HT1080 (cell line): ENCODE data around the gene ADNP2. TPM values are rescaled to one million over a fixed set of nuclear protein-coding genes. Genes with fewer than 3 reads are reported as not detected.

Experiments
- DNase-seq: peaks from one replicate; pipeline ENCODE4 v3.0.0-alpha.2; 2015; ENCODE audit warnings: low read depth
- total RNA-seq: library from RNA; depleted of rRNA; stranded (reverse); fragments of >200 nt; shearing (Covaris generic); gene quantifications from 2 replicates; pipeline ENCODE4 v1.2.3, GENCODE V29; 2014; rRNA removed

The ADNP2 gene
- total RNA-seq, 1 experiment from 2014 or later: 23.7 TPM

- DNase-seq: no peak
Observed at GRCh38 chr18:80188643-80189530, 79.8 kb downstream of the ADNP2 start.

- no peak for DNase-seq
Observed at GRCh38 chr18:80189531-80189865, 80.4 kb downstream of the ADNP2 start.

Other genes starting within 250 kb of the ADNP2 start
- gene SLC66A2, start 157.6 kb upstream of the ADNP2 start, total RNA-seq: 39.3 and 45.8 TPM in 2 replicates
- not detected in 2 replicates for gene HSBP1L1, start 144.6 kb upstream of the ADNP2 start, total RNA-seq
- 163 and 170 TPM in 2 replicates for gene TXNL4A, start 120.7 kb upstream of the ADNP2 start, total RNA-seq
- 44.5 and 63.4 TPM in 2 replicates for gene RBFA, start 74.8 kb upstream of the ADNP2 start, total RNA-seq
- gene PARD6G, start 138.3 kb downstream of the ADNP2 start, total RNA-seq: 3.3 and 3.9 TPM in 2 replicates